HG03066 (cell line): Measurements from ENCODE around the gene SOX6.

Experiments
- ATAC-seq: cut with Tn5 transposase; IDR thresholded peaks from one replicate; pipeline ENCODE4 v1.9.1; 2021; ENCODE audit warnings: low read depth; ENCODE audit not compliant: unreplicated experiment

SOX6 gene

GRCh38 chr11:16322190-16322589 is 34.2 kb downstream of the SOX6 start:
- no peak for ATAC-seq

GRCh38 chr11:16321148-16321547 is 35.2 kb downstream of the SOX6 start:
- ATAC-seq = no peak

- ATAC-seq = no peak
Measured at GRCh38 chr11:16318320-16318719, 38.0 kb downstream of the SOX6 start.

GRCh38 chr11:16317712-16318111 is 38.6 kb downstream of the SOX6 start:
- no peak for ATAC-seq

DNA sequence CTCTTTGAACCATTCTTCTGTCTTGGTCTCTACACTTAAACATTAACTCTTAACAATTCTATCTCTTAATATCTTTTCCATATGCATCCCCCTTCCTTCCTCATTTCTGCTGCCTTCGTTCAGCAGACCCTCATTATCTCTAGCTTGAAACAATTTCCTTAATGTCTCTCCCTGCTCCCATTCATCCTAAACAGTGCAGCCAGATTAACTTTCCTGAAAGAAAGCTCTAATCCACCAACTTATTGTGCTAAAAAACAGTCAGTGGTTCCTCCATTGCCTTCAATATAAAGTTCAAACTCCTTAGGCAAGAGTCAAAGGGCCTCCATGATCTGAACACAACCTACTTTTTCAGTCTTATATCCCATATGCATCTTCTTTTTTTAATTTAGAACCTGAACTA is 42.5 kb downstream of the SOX6 start:
- ATAC-seq = no peak

- ATAC-seq = no peak
Measured at GRCh38 chr11:16312233-16312765, 44.0 kb downstream of the SOX6 start.

- ATAC-seq = no peak
Measured at GRCh38 chr11:16311831-16312230, 44.5 kb downstream of the SOX6 start.

- no peak for ATAC-seq
Measured at GRCh38 chr11:16310943-16311342, 45.4 kb downstream of the SOX6 start.

GRCh38 chr11:16309226-16309625 is 47.1 kb downstream of the SOX6 start:
- ATAC-seq = no peak

DNA sequence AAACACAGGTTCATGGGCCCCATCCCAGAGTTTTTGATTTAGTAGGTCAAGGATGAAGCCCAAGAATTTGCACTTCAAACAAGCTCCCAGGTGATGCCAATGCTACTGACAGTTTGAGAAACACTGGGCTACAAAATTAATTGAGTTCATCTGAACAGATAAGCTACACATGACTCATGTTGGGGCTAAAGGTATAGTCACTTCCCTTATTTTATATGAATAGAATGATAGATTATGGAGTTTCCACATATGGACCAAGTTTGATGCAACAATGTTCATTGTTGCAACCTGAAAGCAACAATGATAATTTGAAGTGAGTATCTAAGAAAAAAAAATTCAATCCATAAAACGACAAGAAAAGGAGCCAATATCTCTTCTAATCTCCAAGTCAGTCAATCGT is 54.9 kb downstream of the SOX6 start:
- no peak for ATAC-seq

GRCh38 chr11:16299884-16300782 is 56.2 kb downstream of the SOX6 start:
- ATAC-seq = no peak

GRCh38 chr11:16299390-16299789 is 57.0 kb downstream of the SOX6 start:
- ATAC-seq = no peak

DNA sequence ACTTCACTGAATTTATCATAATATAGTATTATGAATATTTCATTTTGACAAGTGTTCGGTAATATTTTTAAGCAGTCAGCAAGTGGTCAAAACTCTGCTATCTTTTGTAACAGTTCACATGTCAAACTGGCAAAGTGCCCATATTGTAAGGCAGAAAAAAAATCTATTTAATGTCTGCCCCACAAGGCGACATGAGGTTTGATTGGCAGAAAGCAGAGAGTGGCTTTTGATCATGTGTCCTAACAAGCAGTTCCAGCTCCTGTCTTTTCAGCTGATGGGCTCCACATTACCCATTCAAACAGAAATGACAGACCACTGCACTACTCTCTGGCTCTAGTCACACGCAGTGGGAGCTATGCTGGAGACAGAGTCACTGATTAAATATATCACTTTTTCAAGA is 59.0 kb downstream of the SOX6 start:
- ATAC-seq = no peak

GRCh38 chr11:16296273-16296672 is 60.1 kb downstream of the SOX6 start:
- no peak for ATAC-seq

- ATAC-seq = no peak
Measured at GRCh38 chr11:16295592-16295991, 60.8 kb downstream of the SOX6 start.

DNA sequence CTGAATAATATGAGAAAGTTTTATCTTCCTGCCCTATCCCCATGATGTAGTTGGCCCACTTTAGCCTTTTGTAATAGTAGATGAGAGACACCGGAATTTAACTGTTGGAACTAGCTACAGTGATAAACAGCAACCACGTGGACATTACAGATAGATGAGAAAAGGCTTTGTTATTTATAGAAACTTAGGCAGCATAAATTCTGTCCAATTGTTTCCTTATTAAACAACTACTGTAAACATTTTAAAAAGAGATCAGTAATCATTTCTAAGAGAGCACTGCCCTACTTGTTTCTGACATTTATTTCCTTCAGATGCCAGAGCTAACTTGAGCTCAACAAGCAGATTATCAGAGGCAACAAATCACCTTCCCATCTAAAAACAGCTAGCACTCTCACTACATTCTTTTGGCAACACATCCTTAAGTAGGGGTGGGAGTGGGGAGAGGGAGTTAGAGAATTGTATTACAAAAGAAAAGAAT is 63.1 kb downstream of the SOX6 start:
- no peak for ATAC-seq

- ATAC-seq = no peak
Measured at GRCh38 chr11:16292167-16292859, 64.0 kb downstream of the SOX6 start.

DNA sequence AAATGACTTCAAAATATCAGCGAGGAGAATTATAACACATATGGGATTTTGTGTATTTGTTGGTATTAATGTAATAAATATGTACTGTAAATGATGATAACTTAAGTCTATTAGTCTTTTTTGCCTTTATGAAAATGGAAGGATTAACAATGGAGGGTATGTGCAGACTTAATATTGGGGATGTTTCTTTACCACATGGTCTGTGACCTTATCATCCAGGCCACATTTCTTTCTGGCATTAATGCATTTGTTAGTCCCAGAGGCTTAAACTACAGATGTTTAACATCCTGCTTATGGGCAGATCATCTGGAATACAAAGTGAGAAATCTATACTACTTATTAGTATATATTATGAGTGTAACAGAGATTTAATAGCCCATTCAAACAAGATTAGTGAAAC is 64.6 kb downstream of the SOX6 start:
- no peak for ATAC-seq

- no peak for ATAC-seq
Measured at GRCh38 chr11:16289541-16289940, 66.8 kb downstream of the SOX6 start.

DNA sequence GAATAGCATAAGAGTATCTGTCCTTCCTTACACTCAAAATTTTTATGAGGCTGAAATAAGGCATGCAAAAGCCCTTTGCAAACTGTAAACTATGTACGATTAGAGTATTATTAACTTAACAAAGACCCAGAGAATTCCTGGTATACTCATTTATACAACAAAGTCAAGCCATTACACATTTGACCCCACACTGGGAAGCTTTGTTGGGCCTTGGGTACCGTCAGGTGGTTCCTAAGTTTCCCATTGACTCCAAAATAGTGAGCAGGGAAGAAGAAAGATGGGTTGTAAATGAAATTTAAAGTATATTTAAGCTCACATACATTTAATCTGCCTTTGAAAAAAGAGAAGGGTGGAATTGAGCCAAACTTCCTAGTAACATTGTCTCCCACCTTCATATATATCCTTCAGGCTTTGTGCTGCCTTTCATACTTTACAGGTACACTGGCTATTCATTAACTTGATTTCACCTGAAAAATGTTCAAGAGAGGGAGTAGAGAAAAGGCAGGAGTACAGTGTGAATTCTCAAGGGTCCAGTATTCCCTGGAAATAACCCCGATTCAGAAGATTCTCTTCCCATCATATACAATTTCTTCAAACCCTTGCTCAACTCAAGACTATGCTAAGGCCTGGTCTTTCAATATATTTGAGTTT is 68.6 kb downstream of the SOX6 start:
- no peak for ATAC-seq

GRCh38 chr11:16286095-16286494 is 70.3 kb downstream of the SOX6 start:
- ATAC-seq = no peak
